AG09309 (cell line): ENCODE data around the gene IL11RA.

Source experiments
- DNase-seq: peaks from one replicate; pipeline ENCODE4 v3.0.0-alpha.2; 2010; ENCODE audit warnings: low read depth
- H3K4me3 ChIP-seq: 2 replicates; pipeline ENCODE4 v1.5.1; 2011; ENCODE audit warnings: mild to moderate bottlenecking, low read depth, low read length, moderate library complexity; ENCODE audit not compliant: control insufficient read depth
- CTCF ChIP-seq: IDR thresholded peaks from 2 replicates; pipeline ENCODE4 v1.5.1; 2011; ENCODE audit warnings: mild to moderate bottlenecking, low read depth, low read length, inconsistent platforms; ENCODE audit not compliant: insufficient read depth, control insufficient read depth; ENCODE audit errors: missing control alignments

Gene IL11RA

GRCh38 chr9:34674440-34674839, 22.5 kb downstream of the IL11RA start:
- DNase-seq = no peak
- H3K4me3 ChIP-seq = no peak overlapping the region
- TF ChIP-seq CTCF = no peak

- no peak overlapping the region for H3K4me3 ChIP-seq
- DNase-seq = no peak
- TF ChIP-seq CTCF = peak; percentile 88
Observed at GRCh38 chr9:34675048-34675714, 23.2 kb downstream of the IL11RA start.

- TF ChIP-seq CTCF = no peak
- no peak overlapping the region for H3K4me3 ChIP-seq
- DNase-seq = no peak
Observed at GRCh38 chr9:34675869-34676268, 23.9 kb downstream of the IL11RA start.

GRCh38 chr9:34684145-34684544, 32.2 kb downstream of the IL11RA start:
- DNase-seq = no peak
- no peak overlapping the region for H3K4me3 ChIP-seq
- TF ChIP-seq CTCF = no peak

GRCh38 chr9:34684816-34685215, 32.8 kb downstream of the IL11RA start:
- TF ChIP-seq CTCF = no peak
- no peak overlapping the region for H3K4me3 ChIP-seq
- DNase-seq = no peak

GRCh38 chr9:34685591-34685990, 33.6 kb downstream of the IL11RA start:
- no peak overlapping the region for H3K4me3 ChIP-seq
- no peak for DNase-seq
- TF ChIP-seq CTCF = no peak

GRCh38 chr9:34686231-34686630, 34.2 kb downstream of the IL11RA start:
- TF ChIP-seq CTCF = no peak
- DNase-seq = no peak
- H3K4me3 ChIP-seq = no peak overlapping the region
